ENCODE measurements around the gene TFR2. TPM values are rescaled to one million over a fixed set of nuclear protein-coding genes. Genes with fewer than 3 reads are reported as not detected.

TFR2 gene
- total and polyA plus RNA-seq, 9 of the 15 experiments (the other 6 are each of a cell fraction or from before 2014, with no cell fraction given), result 3.8 to 123 (median 51.1) TPM

DNA sequence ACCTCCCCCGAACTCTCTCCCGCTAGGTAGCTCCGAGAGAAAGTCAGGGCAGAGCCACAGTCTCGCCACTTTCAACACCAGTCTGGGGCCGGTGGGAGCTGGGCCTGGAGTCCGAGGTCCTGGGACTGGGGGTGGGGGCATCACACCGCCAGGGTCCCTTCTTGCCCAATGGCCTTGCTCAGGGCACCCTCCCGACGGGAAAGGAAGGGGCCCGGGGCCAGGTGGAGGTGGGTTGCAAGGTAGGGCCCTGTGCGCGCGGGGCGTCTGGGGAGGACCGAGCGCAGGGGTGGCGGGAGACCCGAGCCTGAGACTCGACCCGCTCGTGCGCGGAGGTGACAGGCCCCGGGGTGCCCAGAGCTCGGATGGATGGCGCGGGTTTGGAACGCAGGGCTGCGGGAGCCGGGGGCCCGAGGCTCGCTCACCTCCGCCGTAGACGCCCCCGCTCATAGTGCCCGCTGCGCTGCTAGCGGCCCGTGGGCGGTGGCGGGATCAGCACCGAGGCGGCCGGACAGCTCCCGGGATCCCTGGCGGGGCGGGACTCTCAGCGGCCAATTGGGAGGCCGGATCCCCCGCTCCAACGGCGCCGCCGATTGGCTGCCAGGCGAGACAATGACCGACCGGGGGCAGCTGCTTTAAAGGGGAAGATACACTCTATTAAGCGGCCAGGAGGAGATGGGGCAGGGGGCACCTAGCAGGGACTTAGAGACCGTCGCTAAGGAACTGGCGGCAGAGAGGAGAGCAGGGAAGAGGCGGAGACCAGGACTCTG, 14.7 kb upstream of the TFR2 start, which contains the start of gene ACTL6B (continued):
- TF ChIP-seq, protein P1, sequence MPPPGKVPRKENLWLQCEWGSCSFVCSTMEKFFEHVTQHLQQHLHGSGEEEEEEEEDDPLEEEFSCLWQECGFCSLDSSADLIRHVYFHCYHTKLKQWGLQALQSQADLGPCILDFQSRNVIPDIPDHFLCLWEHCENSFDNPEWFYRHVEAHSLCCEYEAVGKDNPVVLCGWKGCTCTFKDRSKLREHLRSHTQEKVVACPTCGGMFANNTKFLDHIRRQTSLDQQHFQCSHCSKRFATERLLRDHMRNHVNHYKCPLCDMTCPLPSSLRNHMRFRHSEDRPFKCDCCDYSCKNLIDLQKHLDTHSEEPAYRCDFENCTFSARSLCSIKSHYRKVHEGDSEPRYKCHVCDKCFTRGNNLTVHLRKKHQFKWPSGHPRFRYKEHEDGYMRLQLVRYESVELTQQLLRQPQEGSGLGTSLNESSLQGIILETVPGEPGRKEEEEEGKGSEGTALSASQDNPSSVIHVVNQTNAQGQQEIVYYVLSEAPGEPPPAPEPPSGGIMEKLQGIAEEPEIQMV (tag; conservative IDR thresholded peaks at IDR 0.05; ENCODE audit: low read depth), result no peak
- TF ChIP-seq ERF (CRISPR knock-in tag; IDR thresholded peaks at IDR 0.05) (no peak), ASH1L (IDR thresholded peaks at IDR 0.05; ENCODE audit: borderline replicate concordance, low read depth, partially characterized antibody) (no peak), BACH1 (tag; IDR thresholded peaks at IDR 0.05) (no peak), ZNF780A (CRISPR knock-in tag; IDR thresholded peaks at IDR 0.05) (no peak), SMAD2 (IDR thresholded peaks at IDR 0.05; ENCODE audit: low read depth, low read length) (no peak), TAF1 (IDR thresholded peaks at IDR 0.05; ENCODE audit: control insufficient read depth, extremely low read depth, insufficient read depth, low read length, severe bottlenecking) (no peak), RAD51 (IDR thresholded peaks at IDR 0.05; ENCODE audit: borderline replicate concordance, low read depth) (no peak), SMARCA4 (IDR thresholded peaks at IDR 0.05) (no peak)
- TF ChIP-seq, protein P2, sequence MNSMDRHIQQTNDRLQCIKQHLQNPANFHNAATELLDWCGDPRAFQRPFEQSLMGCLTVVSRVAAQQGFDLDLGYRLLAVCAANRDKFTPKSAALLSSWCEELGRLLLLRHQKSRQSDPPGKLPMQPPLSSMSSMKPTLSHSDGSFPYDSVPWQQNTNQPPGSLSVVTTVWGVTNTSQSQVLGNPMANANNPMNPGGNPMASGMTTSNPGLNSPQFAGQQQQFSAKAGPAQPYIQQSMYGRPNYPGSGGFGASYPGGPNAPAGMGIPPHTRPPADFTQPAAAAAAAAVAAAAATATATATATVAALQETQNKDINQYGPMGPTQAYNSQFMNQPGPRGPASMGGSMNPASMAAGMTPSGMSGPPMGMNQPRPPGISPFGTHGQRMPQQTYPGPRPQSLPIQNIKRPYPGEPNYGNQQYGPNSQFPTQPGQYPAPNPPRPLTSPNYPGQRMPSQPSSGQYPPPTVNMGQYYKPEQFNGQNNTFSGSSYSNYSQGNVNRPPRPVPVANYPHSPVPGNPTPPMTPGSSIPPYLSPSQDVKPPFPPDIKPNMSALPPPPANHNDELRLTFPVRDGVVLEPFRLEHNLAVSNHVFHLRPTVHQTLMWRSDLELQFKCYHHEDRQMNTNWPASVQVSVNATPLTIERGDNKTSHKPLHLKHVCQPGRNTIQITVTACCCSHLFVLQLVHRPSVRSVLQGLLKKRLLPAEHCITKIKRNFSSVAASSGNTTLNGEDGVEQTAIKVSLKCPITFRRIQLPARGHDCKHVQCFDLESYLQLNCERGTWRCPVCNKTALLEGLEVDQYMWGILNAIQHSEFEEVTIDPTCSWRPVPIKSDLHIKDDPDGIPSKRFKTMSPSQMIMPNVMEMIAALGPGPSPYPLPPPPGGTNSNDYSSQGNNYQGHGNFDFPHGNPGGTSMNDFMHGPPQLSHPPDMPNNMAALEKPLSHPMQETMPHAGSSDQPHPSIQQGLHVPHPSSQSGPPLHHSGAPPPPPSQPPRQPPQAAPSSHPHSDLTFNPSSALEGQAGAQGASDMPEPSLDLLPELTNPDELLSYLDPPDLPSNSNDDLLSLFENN (IDR thresholded peaks at IDR 0.05; ENCODE audit: low read depth in 2 of 2, low read length in 2 of 2), result no peak
- TF ChIP-seq, protein P3, sequence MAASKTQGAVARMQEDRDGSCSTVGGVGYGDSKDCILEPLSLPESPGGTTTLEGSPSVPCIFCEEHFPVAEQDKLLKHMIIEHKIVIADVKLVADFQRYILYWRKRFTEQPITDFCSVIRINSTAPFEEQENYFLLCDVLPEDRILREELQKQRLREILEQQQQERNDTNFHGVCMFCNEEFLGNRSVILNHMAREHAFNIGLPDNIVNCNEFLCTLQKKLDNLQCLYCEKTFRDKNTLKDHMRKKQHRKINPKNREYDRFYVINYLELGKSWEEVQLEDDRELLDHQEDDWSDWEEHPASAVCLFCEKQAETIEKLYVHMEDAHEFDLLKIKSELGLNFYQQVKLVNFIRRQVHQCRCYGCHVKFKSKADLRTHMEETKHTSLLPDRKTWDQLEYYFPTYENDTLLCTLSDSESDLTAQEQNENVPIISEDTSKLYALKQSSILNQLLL (CRISPR knock-in tag; IDR thresholded peaks at IDR 0.05; ENCODE audit: borderline replicate concordance), result no peak
- TF ChIP-seq, protein P4, sequence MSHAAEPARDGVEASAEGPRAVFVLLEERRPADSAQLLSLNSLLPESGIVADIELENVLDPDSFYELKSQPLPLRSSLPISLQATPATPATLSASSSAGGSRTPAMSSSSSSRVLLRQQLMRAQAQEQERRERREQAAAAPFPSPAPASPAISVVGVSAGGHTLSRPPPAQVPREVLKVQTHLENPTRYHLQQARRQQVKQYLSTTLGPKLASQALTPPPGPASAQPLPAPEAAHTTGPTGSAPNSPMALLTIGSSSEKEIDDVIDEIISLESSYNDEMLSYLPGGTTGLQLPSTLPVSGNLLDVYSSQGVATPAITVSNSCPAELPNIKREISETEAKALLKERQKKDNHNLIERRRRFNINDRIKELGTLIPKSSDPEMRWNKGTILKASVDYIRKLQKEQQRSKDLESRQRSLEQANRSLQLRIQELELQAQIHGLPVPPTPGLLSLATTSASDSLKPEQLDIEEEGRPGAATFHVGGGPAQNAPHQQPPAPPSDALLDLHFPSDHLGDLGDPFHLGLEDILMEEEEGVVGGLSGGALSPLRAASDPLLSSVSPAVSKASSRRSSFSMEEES (CRISPR knock-in tag; IDR thresholded peaks at IDR 0.05), result no peak
- TF ChIP-seq, protein P5, sequence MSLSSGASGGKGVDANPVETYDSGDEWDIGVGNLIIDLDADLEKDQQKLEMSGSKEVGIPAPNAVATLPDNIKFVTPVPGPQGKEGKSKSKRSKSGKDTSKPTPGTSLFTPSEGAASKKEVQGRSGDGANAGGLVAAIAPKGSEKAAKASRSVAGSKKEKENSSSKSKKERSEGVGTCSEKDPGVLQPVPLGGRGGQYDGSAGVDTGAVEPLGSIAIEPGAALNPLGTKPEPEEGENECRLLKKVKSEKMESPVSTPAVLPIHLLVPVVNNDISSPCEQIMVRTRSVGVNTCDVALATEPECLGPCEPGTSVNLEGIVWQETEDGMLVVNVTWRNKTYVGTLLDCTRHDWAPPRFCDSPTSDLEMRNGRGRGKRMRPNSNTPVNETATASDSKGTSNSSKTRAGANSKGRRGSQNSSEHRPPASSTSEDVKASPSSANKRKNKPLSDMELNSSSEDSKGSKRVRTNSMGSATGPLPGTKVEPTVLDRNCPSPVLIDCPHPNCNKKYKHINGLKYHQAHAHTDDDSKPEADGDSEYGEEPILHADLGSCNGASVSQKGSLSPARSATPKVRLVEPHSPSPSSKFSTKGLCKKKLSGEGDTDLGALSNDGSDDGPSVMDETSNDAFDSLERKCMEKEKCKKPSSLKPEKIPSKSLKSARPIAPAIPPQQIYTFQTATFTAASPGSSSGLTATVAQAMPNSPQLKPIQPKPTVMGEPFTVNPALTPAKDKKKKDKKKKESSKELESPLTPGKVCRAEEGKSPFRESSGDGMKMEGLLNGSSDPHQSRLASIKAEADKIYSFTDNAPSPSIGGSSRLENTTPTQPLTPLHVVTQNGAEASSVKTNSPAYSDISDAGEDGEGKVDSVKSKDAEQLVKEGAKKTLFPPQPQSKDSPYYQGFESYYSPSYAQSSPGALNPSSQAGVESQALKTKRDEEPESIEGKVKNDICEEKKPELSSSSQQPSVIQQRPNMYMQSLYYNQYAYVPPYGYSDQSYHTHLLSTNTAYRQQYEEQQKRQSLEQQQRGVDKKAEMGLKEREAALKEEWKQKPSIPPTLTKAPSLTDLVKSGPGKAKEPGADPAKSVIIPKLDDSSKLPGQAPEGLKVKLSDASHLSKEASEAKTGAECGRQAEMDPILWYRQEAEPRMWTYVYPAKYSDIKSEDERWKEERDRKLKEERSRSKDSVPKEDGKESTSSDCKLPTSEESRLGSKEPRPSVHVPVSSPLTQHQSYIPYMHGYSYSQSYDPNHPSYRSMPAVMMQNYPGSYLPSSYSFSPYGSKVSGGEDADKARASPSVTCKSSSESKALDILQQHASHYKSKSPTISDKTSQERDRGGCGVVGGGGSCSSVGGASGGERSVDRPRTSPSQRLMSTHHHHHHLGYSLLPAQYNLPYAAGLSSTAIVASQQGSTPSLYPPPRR (CRISPR knock-in tag; IDR thresholded peaks at IDR 0.05; ENCODE audit: borderline replicate concordance), result no peak

All from K562 (cell line).